Adipocyte (in vitro differentiated cells): ENCODE data around the gene RANBP17.
"Not testable (repeated sequence)": the region's sequence is repeated elsewhere in the genome, so short reads cannot be mapped to it uniquely, and the experiment has no call there.

Source experiments
- DNase-seq: peaks from one replicate; pipeline ENCODE4 v3.0.0-alpha.2; 2015; ENCODE audit warnings: low read depth
- H3K27me3 ChIP-seq: replicated peaks from 2 replicates; pipeline ENCODE4 v1.7.0; 2013; ENCODE audit warnings: mild to moderate bottlenecking, low read length, moderate library complexity; ENCODE audit not compliant: control insufficient read depth, insufficient read depth
- H3K36me3 ChIP-seq: 2 replicates; pipeline ENCODE4 v1.7.0; 2013; ENCODE audit warnings: low read length, mild to moderate bottlenecking, moderate library complexity; ENCODE audit not compliant: control insufficient read depth, insufficient read depth, severe bottlenecking
- H3K4me1 ChIP-seq: 2 replicates; pipeline ENCODE4 v1.7.0; 2013; ENCODE audit warnings: mild to moderate bottlenecking, low read length, moderate library complexity; ENCODE audit not compliant: control insufficient read depth, insufficient read depth
- H3K4me3 ChIP-seq: 2 replicates; pipeline ENCODE4 v1.7.0; 2013; ENCODE audit warnings: mild to moderate bottlenecking, low read length, moderate library complexity
- H3K9ac ChIP-seq: 2 replicates; pipeline ENCODE4 v1.7.0; 2013; ENCODE audit warnings: mild to moderate bottlenecking, low read length, moderate library complexity
- H3K9me3 ChIP-seq: 2 replicates; pipeline ENCODE4 v1.7.0; 2013; ENCODE audit warnings: mild to moderate bottlenecking, low read length, moderate library complexity; ENCODE audit not compliant: control insufficient read depth

The RANBP17 gene

DNA sequence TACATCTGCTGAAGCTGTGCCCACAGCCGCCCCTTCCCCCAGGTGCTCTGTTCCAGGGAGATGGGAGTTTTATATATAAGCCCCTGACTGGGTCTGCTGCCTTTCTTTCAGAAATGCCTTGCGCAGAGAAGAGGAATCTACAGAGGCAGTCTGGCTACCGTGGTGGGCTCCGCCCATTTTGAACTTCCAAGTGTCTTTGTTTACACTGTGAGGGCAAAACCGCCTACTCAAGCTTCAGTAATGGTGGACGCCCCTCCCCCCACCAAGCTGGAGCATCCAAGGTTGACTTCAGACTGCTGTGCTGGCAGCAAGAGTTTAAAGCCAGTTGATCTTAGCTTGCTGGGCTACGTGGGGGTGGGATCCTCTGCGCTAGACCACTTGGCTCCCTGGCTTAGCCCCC, 41.3 kb downstream of the RANBP17 start:
- Histone ChIP-seq H3K9me3 (peaks cover 18% of the 10 kb centered on the region), H3K36me3 (no peaks in the 10 kb centered on the region), H3K4me3 (no peak overlapping the region), H3K27me3 (no peaks in the 10 kb centered on the region), H3K9ac (no peak overlapping the region), H3K4me1 (no peaks in the 10 kb centered on the region)
- DNase-seq = no peak

- Histone ChIP-seq H3K4me1 (no peaks in the 10 kb centered on the region), H3K27me3 (no peaks in the 10 kb centered on the region), H3K9ac (no peak overlapping the region), H3K9me3 (peaks cover 13% of the 10 kb centered on the region), H3K36me3 (no peaks in the 10 kb centered on the region), H3K4me3 (no peak overlapping the region)
- peak; percentile 34 for DNase-seq
These were observed 45.9 kb downstream of the RANBP17 start for GRCh38 chr5:170907758-170908157.

GRCh38 chr5:170913573-170913972, 51.8 kb downstream of the RANBP17 start:
- Histone ChIP-seq H3K27me3 (no peaks in the 10 kb centered on the region), H3K4me3 (no peak overlapping the region), H3K4me1 (no peaks in the 10 kb centered on the region), H3K36me3 (no peaks in the 10 kb centered on the region), H3K9me3 (no peaks in the 10 kb centered on the region), H3K9ac (no peak overlapping the region)
- DNase-seq = no peak

- Histone ChIP-seq H3K9ac (no peak overlapping the region), H3K9me3 (no peaks in the 10 kb centered on the region), H3K4me3 (no peak overlapping the region), H3K27me3 (no peaks in the 10 kb centered on the region), H3K4me1 (no peaks in the 10 kb centered on the region), H3K36me3 (no peaks in the 10 kb centered on the region)
- peak; percentile 69 for DNase-seq
These were observed 55.3 kb downstream of the RANBP17 start for GRCh38 chr5:170917113-170917512.

GRCh38 chr5:170920196-170920595, 58.4 kb downstream of the RANBP17 start:
- no peaks in the 10 kb centered on the region for H3K4me1 ChIP-seq
- no peak overlapping the region for H3K4me3 ChIP-seq
- H3K9ac ChIP-seq = no peak overlapping the region
- no peaks in the 10 kb centered on the region for H3K27me3 ChIP-seq
- H3K36me3 ChIP-seq = no peaks in the 10 kb centered on the region
- H3K9me3 ChIP-seq = no peaks in the 10 kb centered on the region
- DNase-seq = no peak

DNA sequence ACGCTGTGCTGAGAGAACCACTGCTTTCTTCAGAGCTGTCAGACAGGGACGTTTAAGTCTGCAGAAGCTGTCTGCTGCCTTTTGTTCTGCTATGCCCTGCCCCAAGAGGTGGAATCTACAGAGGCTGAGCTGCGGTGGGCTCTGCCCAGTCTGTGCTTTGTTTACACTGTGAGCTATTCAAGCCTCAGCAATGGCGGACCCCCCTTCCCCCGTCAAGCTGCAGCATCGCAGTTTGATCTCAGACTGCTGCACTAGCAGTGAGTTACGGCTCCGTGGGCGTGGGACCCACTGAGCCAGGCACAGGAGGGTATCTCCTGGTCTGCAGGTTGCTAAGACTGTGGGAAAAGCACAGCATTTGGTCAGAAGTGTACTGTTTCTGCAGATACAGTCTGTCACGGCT, 60.5 kb downstream of the RANBP17 start:
- H3K4me1 ChIP-seq, H3K27me3 ChIP-seq, DNase-seq, H3K9ac ChIP-seq, H3K9me3 ChIP-seq, H3K4me3 ChIP-seq, H3K36me3 ChIP-seq: not testable (repeated sequence)

DNA sequence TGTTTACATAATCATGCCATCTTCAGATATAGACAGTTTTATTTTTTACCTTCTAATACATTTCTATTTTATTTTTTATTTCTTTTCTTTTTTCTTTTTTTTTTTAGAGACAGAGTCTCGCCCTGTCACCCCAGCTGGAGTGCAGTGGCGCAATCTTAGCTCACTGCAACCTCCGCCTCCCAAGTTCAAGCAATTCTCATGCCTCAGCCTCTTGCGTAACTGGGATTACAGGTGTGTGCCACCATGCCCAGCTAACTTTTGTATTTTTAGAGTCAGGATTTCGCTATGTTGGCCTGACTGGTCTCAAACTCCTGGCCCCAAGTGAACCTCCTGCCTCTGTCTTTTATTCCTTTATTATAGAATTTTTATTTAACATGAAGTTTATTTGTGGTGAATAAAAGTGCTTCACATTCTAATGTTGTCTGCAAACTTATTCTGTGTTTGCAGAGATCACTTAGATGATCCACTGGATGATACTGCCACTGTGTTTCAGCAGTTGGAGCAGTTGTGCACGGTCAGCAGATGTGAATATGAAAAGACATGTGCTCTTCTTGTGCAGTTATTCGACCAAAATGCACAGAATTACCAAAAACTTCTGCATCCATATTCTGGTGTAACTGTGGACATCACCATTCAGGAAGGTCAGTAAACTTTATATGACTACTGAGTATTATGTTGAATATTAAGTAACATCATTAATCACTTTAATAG, 62.2 kb downstream of the RANBP17 start:
- no peak for DNase-seq
- Histone ChIP-seq H3K4me1 (no peaks in the 10 kb centered on the region), H3K4me3 (no peak overlapping the region), H3K9ac (no peak overlapping the region), H3K27me3 (no peaks in the 10 kb centered on the region), H3K9me3 (no peaks in the 10 kb centered on the region), H3K36me3 (no peaks in the 10 kb centered on the region)

- not testable (repeated sequence) for H3K9ac ChIP-seq, H3K4me1 ChIP-seq, DNase-seq, H3K4me3 ChIP-seq, H3K27me3 ChIP-seq, H3K9me3 ChIP-seq, H3K36me3 ChIP-seq
These were observed 73.9 kb downstream of the RANBP17 start for GRCh38 chr5:170935534-170936218.

GRCh38 chr5:170937072-170937471, 75.3 kb downstream of the RANBP17 start:
- no peak overlapping the region for H3K4me3 ChIP-seq
- no peaks in the 10 kb centered on the region for H3K27me3 ChIP-seq
- H3K4me1 ChIP-seq = no peaks in the 10 kb centered on the region
- H3K36me3 ChIP-seq = no peaks in the 10 kb centered on the region
- peaks cover 9% of the 10 kb centered on the region for H3K9me3 ChIP-seq
- H3K9ac ChIP-seq = no peak overlapping the region
- DNase-seq = no peak

GRCh38 chr5:170937914-170938313, 76.1 kb downstream of the RANBP17 start:
- Histone ChIP-seq H3K9me3 (peaks cover 9% of the 10 kb centered on the region), H3K4me1 (no peaks in the 10 kb centered on the region), H3K9ac (no peak overlapping the region), H3K36me3 (no peaks in the 10 kb centered on the region), H3K4me3 (no peak overlapping the region), H3K27me3 (no peaks in the 10 kb centered on the region)
- no peak for DNase-seq

GRCh38 chr5:170939178-170939577, 77.4 kb downstream of the RANBP17 start:
- no peak for DNase-seq
- no peak overlapping the region for H3K9ac ChIP-seq

More at GRCh38 chr5:170939178-170939577, 77.4 kb downstream of the RANBP17 start:
- H3K4me1 ChIP-seq = no peaks in the 10 kb centered on the region
- no peak overlapping the region for H3K4me3 ChIP-seq
- H3K27me3 ChIP-seq = no peaks in the 10 kb centered on the region
- peaks cover 9% of the 10 kb centered on the region for H3K9me3 ChIP-seq
- H3K36me3 ChIP-seq = no peaks in the 10 kb centered on the region
